ENCODE data around the gene PRR7. TPM values are rescaled to one million over a fixed set of nuclear protein-coding genes. Genes with fewer than 3 reads are reported as not detected.

PRR7 gene
- total and polyA plus RNA-seq, 2 of the 13 experiments (the other 11 are each of a cell fraction or from before 2014, with no cell fraction given): 4.8 to 5.0 TPM

DNA sequence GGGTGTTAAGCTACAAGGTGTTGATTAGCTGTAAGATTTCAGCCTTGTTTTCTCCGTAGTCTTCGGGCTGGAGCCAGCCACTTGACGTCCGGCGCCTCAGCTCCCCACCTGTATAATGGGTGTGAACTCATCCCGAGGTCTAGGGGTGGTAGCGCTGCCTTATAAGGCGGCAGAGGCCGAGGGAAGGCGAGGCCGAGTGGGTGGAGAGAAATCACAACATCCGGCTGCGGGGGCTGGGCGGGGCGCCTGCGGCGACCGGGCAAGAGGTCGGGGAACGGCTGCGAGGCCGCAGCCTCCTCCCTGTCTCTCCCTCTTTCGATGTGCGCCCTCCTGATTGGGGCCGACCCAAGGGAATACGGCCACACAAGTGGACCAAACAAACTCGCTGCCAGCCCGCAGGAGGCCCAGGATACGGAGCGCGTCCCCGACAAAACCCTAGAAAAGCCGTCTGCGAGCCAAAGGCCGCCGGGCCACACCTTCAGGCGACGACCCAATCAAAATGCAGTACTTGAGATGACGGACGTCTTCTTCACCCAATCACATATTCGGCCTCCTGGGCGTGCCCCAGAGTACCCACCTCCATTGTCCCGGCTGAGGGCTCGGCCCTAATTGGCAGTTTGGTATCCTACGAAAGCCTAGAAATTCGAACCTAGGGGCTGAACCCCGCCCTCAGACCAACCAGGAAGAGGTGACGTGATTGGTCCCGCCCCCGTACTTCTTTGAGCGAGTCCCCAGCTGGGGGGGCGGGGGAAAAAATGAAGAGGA, 20.6 kb upstream of the PRR7 start (continued):
- TF ChIP-seq ZNF850 (CRISPR knock-in tag; conservative IDR thresholded peaks at IDR 0.05) (no peak), SATB2 (CRISPR knock-in tag; IDR thresholded peaks at IDR 0.05) (no peak), KDM3A (CRISPR knock-in tag; IDR thresholded peaks at IDR 0.05; ENCODE audit: low read depth) (0 out of 2 replicates have a peak, but pooled peaks have one; percentile 27), PPARG (CRISPR knock-in tag; conservative IDR thresholded peaks at IDR 0.05) (no peak; the same call in 1 of the 2 replicates), ZNF841 (CRISPR knock-in tag; IDR thresholded peaks at IDR 0.05; ENCODE audit: borderline replicate concordance) (no peak), PAWR (CRISPR knock-in tag; IDR thresholded peaks at IDR 0.05; ENCODE audit: borderline replicate concordance) (no peak), SMAD3 (CRISPR knock-in tag; IDR thresholded peaks at IDR 0.05) (no peak), ZNF564 (CRISPR knock-in tag; IDR thresholded peaks at IDR 0.05) (no peak), TSC22D2 (CRISPR knock-in tag; IDR thresholded peaks at IDR 0.05; ENCODE audit: borderline replicate concordance) (0 out of 2 replicates have a peak, but pooled peaks have one; percentile 40), SNRNP70 (IDR thresholded peaks at IDR 0.05; ENCODE audit: low read depth, low read length) (no peak), YY1 (IDR thresholded peaks at IDR 0.05; ENCODE audit: insufficient read depth, insufficient replicate concordance, low read depth, low read length) (no peak), MZF1 (CRISPR knock-in tag; IDR thresholded peaks at IDR 0.05; ENCODE audit: borderline replicate concordance) (no peak), NBN (conservative IDR thresholded peaks at IDR 0.05) (no peak), ZNF124 (CRISPR knock-in tag; IDR thresholded peaks at IDR 0.05) (no peak), ZNF207 (IDR thresholded peaks at IDR 0.05; ENCODE audit: borderline replicate concordance) (no peak)
- TF ChIP-seq, protein P1, sequence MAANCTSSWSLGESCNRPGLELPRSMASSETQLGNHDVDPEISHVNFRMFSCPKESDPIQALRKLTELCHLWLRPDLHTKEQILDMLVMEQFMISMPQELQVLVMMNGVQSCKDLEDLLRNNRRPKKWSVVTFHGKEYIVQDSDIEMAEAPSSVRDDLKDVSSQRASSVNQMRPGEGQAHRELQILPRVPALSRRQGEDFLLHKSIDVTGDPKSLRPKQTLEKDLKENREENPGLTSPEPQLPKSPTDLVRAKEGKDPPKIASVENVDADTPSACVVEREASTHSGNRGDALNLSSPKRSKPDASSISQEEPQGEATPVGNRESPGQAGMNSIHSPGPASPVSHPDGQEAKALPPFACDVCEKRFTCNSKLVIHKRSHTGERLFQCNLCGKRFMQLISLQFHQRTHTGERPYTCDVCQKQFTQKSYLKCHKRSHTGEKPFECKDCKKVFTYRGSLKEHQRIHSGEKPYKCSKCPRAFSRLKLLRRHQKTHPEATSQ (CRISPR knock-in tag; IDR thresholded peaks at IDR 0.05; ENCODE audit: borderline replicate concordance): no peak
- TF ChIP-seq, protein P2, sequence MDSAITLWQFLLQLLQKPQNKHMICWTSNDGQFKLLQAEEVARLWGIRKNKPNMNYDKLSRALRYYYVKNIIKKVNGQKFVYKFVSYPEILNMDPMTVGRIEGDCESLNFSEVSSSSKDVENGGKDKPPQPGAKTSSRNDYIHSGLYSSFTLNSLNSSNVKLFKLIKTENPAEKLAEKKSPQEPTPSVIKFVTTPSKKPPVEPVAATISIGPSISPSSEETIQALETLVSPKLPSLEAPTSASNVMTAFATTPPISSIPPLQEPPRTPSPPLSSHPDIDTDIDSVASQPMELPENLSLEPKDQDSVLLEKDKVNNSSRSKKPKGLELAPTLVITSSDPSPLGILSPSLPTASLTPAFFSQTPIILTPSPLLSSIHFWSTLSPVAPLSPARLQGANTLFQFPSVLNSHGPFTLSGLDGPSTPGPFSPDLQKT (CRISPR knock-in tag; IDR thresholded peaks at IDR 0.05; ENCODE audit: borderline replicate concordance): no peak
- TF ChIP-seq, protein P3, sequence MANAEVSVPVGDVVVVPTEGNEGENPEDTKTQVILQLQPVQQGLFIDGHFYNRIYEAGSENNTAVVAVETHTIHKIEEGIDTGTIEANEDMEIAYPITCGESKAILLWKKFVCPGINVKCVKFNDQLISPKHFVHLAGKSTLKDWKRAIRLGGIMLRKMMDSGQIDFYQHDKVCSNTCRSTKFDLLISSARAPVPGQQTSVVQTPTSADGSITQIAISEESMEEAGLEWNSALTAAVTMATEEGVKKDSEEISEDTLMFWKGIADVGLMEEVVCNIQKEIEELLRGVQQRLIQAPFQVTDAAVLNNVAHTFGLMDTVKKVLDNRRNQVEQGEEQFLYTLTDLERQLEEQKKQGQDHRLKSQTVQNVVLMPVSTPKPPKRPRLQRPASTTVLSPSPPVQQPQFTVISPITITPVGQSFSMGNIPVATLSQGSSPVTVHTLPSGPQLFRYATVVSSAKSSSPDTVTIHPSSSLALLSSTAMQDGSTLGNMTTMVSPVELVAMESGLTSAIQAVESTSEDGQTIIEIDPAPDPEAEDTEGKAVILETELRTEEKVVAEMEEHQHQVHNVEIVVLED (CRISPR knock-in tag; IDR thresholded peaks at IDR 0.05; ENCODE audit: borderline replicate concordance): no peak
- TF ChIP-seq, protein P4, sequence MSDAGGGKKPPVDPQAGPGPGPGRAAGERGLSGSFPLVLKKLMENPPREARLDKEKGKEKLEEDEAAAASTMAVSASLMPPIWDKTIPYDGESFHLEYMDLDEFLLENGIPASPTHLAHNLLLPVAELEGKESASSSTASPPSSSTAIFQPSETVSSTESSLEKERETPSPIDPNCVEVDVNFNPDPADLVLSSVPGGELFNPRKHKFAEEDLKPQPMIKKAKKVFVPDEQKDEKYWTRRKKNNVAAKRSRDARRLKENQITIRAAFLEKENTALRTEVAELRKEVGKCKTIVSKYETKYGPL (CRISPR knock-in tag; IDR thresholded peaks at IDR 0.05): no peak

All from HepG2 (cell line).